Stomach (tissue), 9 donors: ENCODE results near the gene SPNS1. TPM values are rescaled to one million over a fixed set of nuclear protein-coding genes. Genes with fewer than 3 reads are reported as not detected.
A peak's percentile ranks its signal among the peaks of the same experiment; 100 is the strongest.

Experiments used
- DNase-seq, 2 donors: peaks; one replicate each; pipeline versions ENCODE4 v3.0.0 to v3.0.0-alpha.2; 2013 to 2019
- H3K27ac ChIP-seq, 5 donors: fragments of 200-600 bp in 4 of 5; sonication (generic) in 4 of 5; one replicate each; pipeline ENCODE4 v1.5.1; 2013 to 2019; ENCODE audit warnings: mild to moderate bottlenecking in 1 of 5, moderate library complexity in 1 of 5
- H3K27me3 ChIP-seq, 3 donors: fragments of 200-600 bp; sonication (generic); one replicate each; pipeline ENCODE4 v1.5.1; 2017 to 2019; ENCODE audit warnings: mixed run types in 1 of 3
- H3K36me3 ChIP-seq, 4 donors: fragments of 200-600 bp; sonication (generic); 1 replicate in 3 of 4; 2 replicates in 1 of 4; pipeline ENCODE4 v1.5.1; 2016 to 2019
- H3K4me1 ChIP-seq, 4 donors: fragments of 200-600 bp; sonication (generic); one replicate each; pipeline ENCODE4 v1.5.1; 2016 to 2019
- H3K4me3 ChIP-seq, 4 donors: fragments of 200-600 bp; sonication (generic) in 3 of 4; one replicate each; pipeline ENCODE4 v1.5.1; 2016 to 2019; ENCODE audit warnings: mild to moderate bottlenecking in 1 of 4
- H3K9me3 ChIP-seq, 4 donors: fragments of 200-600 bp; sonication (generic); one replicate each; pipeline ENCODE4 v1.5.1; 2016 to 2019
- EP300 ChIP-seq: sonication (generic); formaldehyde crosslinking; IDR thresholded peaks from one replicate; pipeline ENCODE4 v1.6.1; 2017; ENCODE audit warnings: antibody characterized with exemption
- POLR2A ChIP-seq, 4 donors: fragments of 450-650 bp; IDR thresholded peaks; one replicate each; pipeline ENCODE4 v1.6.1; 2016; ENCODE audit warnings: antibody characterized with exemption in 4 of 4, control low read depth in 2 of 4, mild to moderate bottlenecking in 1 of 4, moderate library complexity in 1 of 4
- POLR2AphosphoS5 ChIP-seq, 3 donors: sonication (generic); formaldehyde crosslinking; IDR thresholded peaks; one replicate each; pipeline ENCODE4 v1.6.1; 2016; ENCODE audit warnings: antibody characterized with exemption in 3 of 3
- WGBS, 5 donors: extraction: QIAGEN DNeasy Blood & Tissue Kit in 3 of 5; methylation state at CpG; one replicate each; pipeline versions ENCODE4 v1.1.5 to v1.1.7; 2013 to 2018; 5-methylcytosine and 5-hydroxymethylcytosine counted together
- intact Hi-C: fragments of 100-400 bp; cut with DNase I; formaldehyde crosslinking; loops from one replicate; pipeline ENCODE4 v1.15.1; 2023; ENCODE audit warnings: low total_unique reads
- polyA plus RNA-seq, 3 donors: library from polyadenylated mRNA; stranded (reverse); fragments of 200-250 nt; gene quantifications; one replicate each; pipeline ENCODE4 v1.2.3, GENCODE V29; 2013
- total RNA-seq, 5 donors: library from RNA; depleted of rRNA; stranded (reverse); fragments of >200 nt; gene quantifications; one replicate each; pipeline versions ENCODE4 v1.1.0 to v1.2.3, GENCODE V29; 2014 to 2016
- TF ChIP-seq, protein P1 (sequence below), 7 experiments: fragments of 450-650 bp in 4 of 7; fragments of 200-600 bp in 3 of 7; sonication (generic) in 3 of 7; IDR thresholded peaks; one replicate each; pipeline ENCODE4 v1.5.1; 2016 to 2019; ENCODE audit warnings: antibody characterized with exemption in 7 of 7, control low read depth in 2 of 7, mild to moderate bottlenecking in 1 of 7
- donor health status: healthy with polysubstance abuse.
- donor health status: Bipolar disorder and iron deficiency.
- donor health status: healthy.

Gene SPNS1
- total and polyA plus RNA-seq, 8 donors: 6.1 to 48.3 (median 20.3) TPM

GRCh38 chr16:28946681-28947080 is 27.9 kb upstream of the SPNS1 start:
- no peaks in the 10 kb centered on the region for H3K9me3 ChIP-seq
- peaks cover 13 to 24% (median 20%) of the 10 kb centered on the region in 4 donors for H3K4me1 ChIP-seq
- DNase-seq: no peak
- H3K4me3 ChIP-seq: no peak overlapping the region
- no peaks in the 10 kb centered on the region for H3K27me3 ChIP-seq
- intact Hi-C loops: no loop called here
- 74 to 79% (median 77%) methylated on average over 4 of the region's 4 CpGs for WGBS, 5 donors
- no peak for TF ChIP-seq EP300
- no peak for TF ChIP-seq POLR2A (IDR thresholded peaks at IDR 0.05)
- TF ChIP-seq, protein P1, sequence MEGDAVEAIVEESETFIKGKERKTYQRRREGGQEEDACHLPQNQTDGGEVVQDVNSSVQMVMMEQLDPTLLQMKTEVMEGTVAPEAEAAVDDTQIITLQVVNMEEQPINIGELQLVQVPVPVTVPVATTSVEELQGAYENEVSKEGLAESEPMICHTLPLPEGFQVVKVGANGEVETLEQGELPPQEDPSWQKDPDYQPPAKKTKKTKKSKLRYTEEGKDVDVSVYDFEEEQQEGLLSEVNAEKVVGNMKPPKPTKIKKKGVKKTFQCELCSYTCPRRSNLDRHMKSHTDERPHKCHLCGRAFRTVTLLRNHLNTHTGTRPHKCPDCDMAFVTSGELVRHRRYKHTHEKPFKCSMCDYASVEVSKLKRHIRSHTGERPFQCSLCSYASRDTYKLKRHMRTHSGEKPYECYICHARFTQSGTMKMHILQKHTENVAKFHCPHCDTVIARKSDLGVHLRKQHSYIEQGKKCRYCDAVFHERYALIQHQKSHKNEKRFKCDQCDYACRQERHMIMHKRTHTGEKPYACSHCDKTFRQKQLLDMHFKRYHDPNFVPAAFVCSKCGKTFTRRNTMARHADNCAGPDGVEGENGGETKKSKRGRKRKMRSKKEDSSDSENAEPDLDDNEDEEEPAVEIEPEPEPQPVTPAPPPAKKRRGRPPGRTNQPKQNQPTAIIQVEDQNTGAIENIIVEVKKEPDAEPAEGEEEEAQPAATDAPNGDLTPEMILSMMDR (IDR thresholded peaks at IDR 0.05): no peak
- no peak for TF ChIP-seq POLR2AphosphoS5 (IDR thresholded peaks at IDR 0.05)
- H3K27ac ChIP-seq: no peak overlapping the region
- no peaks in the 10 kb centered on the region for H3K36me3 ChIP-seq

- peak within 1 kb of the TSS; percentile 73 to 91 (median 88) for H3K27ac ChIP-seq
- H3K9me3 ChIP-seq: no peaks in the 10 kb centered on the region
- TF ChIP-seq, protein P1 (IDR thresholded peaks at IDR 0.05): no peak
- TF ChIP-seq POLR2AphosphoS5 (IDR thresholded peaks at IDR 0.05): peak in 2 of 3 donors; percentile 57 to 90
- peak within 1 kb of the TSS; percentile 72 to 98 (median 94) for H3K4me3 ChIP-seq
- DNase-seq: peak; percentile 99 to 100
- H3K4me1 ChIP-seq: peaks cover 11 to 38% (median 28%) of the 10 kb centered on the region in 4 donors
- intact Hi-C loops: no loop called here
- peaks cover 25 to 32% (median 32%) of the 10 kb centered on the region in 4 donors for H3K36me3 ChIP-seq
- 0 to 1% (median 1%) methylated on average over 55 to 79 of the region's 79 CpGs for WGBS, 5 donors
- no peaks in the 10 kb centered on the region for H3K27me3 ChIP-seq
Measured at GRCh38 chr16:28950648-28951409, 23.7 kb upstream of the SPNS1 start, which contains the start of gene NFATC2IP. NFATC2IP (plus strand) TSS chr16:28950937; CDS start chr16:28951012, 75 bp downstream.

- H3K9me3 ChIP-seq: no peaks in the 10 kb centered on the region
- 1 to 2% (median 1%) methylated on average over 17 of the region's 17 CpGs for WGBS, 5 donors
- TF ChIP-seq EP300: no peak
- no peak for TF ChIP-seq POLR2A (IDR thresholded peaks at IDR 0.05)
- TF ChIP-seq, protein P1 (IDR thresholded peaks at IDR 0.05): no peak
- TF ChIP-seq POLR2AphosphoS5 (IDR thresholded peaks at IDR 0.05): no peak
- H3K4me1 ChIP-seq: peaks cover 10 to 35% (median 26%) of the 10 kb centered on the region in 4 donors
- peak in 1 of 2 donors; percentile 68 for DNase-seq
- peak overlapping the region; percentile 73 to 91 (median 88) for H3K27ac ChIP-seq
- peak overlapping the region; percentile 72 to 98 (median 94) for H3K4me3 ChIP-seq
- no peaks in the 10 kb centered on the region for H3K27me3 ChIP-seq
- peaks cover 31 to 39% (median 38%) of the 10 kb centered on the region in 4 donors for H3K36me3 ChIP-seq
- intact Hi-C loops: no loop called here
Measured at GRCh38 chr16:28951410-28951943, 23.1 kb upstream of the SPNS1 start.

DNA sequence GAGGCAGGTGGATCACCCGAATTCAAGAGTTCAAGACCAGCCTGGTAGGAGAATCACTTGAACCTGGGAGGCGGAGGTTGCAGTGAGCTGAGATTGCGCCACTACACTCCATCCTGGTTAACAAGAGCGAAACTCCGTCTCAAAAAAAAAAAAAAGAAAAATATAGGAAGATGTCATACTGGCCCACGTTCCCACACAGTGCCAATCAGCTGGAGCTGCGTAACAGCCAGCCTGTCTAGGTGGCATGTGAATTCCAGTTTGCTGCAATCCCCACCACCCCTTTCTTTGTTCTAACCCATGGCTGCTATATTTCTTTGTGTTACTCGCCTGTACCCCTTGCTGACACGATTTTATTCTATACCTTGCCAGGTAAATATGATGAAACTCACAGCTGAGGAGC is 16.4 kb upstream of the SPNS1 start:
- DNase-seq: no peak
- Histone ChIP-seq H3K36me3 (peaks cover 61 to 99% (median 98%) of the 10 kb centered on the region in 4 donors), H3K4me1 (peaks cover 0 to 8% (median 3%) of the 10 kb centered on the region in 4 donors), H3K9me3 (no peaks in the 10 kb centered on the region), H3K4me3 (no peak overlapping the region), H3K27me3 (no peaks in the 10 kb centered on the region), H3K27ac (no peak overlapping the region)
- intact Hi-C loops: no loop called here
- 91 to 98% (median 93%) methylated on average over 9 of the region's 9 CpGs for WGBS, 5 donors
- TF ChIP-seq EP300: no peak
- no peak for TF ChIP-seq POLR2AphosphoS5 (IDR thresholded peaks at IDR 0.05)
- TF ChIP-seq POLR2A (IDR thresholded peaks at IDR 0.05): no peak
- TF ChIP-seq, protein P1 (IDR thresholded peaks at IDR 0.05): no peak
